ENCODE data around the gene FAM3D.
"Not testable (repeated sequence)": the region's sequence is repeated elsewhere in the genome, so short reads cannot be mapped to it uniquely, and the experiment has no call there.

Gene FAM3D

DNA sequence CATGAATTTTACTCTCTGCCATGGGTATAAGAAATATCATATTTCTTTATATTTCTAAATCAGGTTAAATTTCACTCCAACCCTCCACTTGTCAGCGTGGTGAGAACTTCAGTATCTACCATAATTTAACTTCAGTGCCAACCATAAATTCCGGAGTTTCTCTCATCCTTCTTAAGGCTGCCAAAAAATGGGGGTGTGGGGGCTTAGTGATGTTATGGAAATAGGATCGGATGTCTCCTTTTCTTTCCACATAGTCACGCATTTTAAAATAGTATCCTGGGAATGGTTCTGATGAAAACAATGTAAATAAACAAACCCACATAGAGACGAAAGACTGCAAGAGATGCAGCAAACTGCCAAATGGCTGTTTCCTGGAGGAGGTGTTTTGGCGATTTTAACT, 12.9 kb upstream of the FAM3D start:
- TF ChIP-seq, protein P1, sequence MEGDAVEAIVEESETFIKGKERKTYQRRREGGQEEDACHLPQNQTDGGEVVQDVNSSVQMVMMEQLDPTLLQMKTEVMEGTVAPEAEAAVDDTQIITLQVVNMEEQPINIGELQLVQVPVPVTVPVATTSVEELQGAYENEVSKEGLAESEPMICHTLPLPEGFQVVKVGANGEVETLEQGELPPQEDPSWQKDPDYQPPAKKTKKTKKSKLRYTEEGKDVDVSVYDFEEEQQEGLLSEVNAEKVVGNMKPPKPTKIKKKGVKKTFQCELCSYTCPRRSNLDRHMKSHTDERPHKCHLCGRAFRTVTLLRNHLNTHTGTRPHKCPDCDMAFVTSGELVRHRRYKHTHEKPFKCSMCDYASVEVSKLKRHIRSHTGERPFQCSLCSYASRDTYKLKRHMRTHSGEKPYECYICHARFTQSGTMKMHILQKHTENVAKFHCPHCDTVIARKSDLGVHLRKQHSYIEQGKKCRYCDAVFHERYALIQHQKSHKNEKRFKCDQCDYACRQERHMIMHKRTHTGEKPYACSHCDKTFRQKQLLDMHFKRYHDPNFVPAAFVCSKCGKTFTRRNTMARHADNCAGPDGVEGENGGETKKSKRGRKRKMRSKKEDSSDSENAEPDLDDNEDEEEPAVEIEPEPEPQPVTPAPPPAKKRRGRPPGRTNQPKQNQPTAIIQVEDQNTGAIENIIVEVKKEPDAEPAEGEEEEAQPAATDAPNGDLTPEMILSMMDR (IDR thresholded peaks at IDR 0.05; ENCODE audit: low read depth, low read length): no peak
- H3K9me3 ChIP-seq: no peaks in the 10 kb centered on the region
- no peaks in the 10 kb centered on the region for H3K4me1 ChIP-seq
- no peak for DNase-seq
- no peaks in the 10 kb centered on the region for H3K36me3 ChIP-seq
- no peaks in the 10 kb centered on the region for H3K27me3 ChIP-seq
- H3K4me3 ChIP-seq (ENCODE audit: low read depth, low read length): no peak overlapping the region

DNA sequence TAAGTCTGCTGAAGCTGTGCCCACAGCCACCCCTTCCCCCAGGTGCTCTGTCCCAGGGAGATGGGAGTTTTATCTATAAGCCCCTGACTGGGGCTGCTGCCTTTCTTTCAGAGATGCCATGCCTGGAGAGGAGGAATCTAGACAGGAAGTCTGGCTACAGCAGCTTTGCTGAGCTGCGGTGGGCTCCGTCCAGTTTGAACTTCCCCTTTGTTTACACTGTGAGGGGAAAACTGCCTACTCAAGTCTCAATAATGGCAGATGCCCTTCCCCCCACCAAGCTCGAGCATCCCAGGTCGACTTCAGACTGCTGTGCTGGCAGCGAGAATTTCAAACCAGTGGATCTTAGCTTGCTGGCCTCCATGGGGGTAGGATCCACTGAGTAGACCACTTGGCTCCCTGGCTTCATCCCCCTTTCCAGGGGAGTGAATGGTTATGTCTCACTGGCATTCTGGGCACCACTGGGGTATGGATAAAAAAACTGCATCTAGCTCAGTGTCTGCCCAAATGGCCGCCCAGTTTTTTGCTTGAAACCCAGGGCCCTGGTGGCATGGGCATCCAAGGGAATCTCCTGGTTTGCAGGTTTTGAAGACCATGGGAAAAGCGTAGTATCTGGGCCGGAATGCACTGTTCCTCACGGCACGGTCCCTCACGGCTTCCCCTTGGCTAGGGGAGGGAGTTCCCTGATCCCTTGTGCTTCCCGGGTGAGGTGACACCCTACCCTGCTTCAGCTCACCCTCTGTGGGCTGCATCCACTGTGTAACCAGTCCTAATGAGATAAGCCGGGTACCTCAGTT, 11.8 kb upstream of the FAM3D start:
- H3K9me3 ChIP-seq; H3K36me3 ChIP-seq; H3K4me1 ChIP-seq; H3K4me3 ChIP-seq (ENCODE audit: low read depth, low read length); H3K27me3 ChIP-seq; DNase-seq: not testable (repeated sequence)

DNA sequence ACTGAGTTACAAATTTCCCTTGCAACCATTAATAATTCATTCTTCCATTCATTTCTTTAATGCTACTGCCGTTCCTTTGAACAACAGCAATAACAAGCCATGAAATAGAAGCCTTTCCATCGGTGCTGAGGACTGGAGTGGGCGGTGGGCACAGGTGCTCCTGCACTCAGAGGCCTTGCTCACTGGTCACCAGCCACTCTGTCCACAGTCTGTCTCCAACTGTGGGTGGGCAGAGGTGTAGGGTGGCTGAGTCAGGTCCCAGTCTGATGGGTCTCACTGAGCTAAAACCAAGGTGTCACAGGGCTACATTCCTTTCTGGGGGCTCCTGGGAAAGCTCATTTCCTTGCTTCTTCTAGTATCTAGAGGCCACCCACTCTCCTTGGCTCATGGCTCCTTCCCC, 6.3 kb upstream of the FAM3D start:
- Histone ChIP-seq H3K9me3 (no peaks in the 10 kb centered on the region), H3K4me1 (no peaks in the 10 kb centered on the region), H3K4me3 (ENCODE audit: low read depth, low read length) (no peak overlapping the region), H3K36me3 (no peaks in the 10 kb centered on the region), H3K27me3 (no peaks in the 10 kb centered on the region)
- TF ChIP-seq, protein P1 (IDR thresholded peaks at IDR 0.05; ENCODE audit: low read depth, low read length): no peak
- no peak for DNase-seq

DNA sequence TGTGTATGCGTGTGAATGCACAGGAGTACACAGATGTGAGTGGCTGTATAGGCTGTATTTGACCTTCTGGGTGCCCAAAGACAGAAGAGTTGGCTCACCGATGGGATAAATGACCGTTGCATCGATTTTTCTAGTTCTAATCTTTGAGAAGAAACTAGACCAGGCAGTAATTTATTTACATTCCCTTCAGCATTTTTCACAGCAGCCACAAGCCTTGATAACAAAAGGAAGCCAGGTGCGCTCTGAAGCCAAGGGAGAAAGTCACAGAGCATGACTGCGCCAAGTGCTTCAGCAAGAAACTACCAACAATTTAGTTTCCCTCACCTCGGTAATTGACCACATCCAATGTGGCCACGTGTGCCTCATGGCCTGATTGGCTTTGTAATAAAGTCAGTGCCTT, 5.9 kb upstream of the FAM3D start:
- Histone ChIP-seq H3K4me3 (ENCODE audit: low read depth, low read length) (no peak overlapping the region), H3K27me3 (no peaks in the 10 kb centered on the region), H3K4me1 (no peaks in the 10 kb centered on the region), H3K9me3 (no peaks in the 10 kb centered on the region), H3K36me3 (no peaks in the 10 kb centered on the region)
- DNase-seq: no peak
- TF ChIP-seq, protein P1 (IDR thresholded peaks at IDR 0.05; ENCODE audit: low read depth, low read length): no peak

DNA sequence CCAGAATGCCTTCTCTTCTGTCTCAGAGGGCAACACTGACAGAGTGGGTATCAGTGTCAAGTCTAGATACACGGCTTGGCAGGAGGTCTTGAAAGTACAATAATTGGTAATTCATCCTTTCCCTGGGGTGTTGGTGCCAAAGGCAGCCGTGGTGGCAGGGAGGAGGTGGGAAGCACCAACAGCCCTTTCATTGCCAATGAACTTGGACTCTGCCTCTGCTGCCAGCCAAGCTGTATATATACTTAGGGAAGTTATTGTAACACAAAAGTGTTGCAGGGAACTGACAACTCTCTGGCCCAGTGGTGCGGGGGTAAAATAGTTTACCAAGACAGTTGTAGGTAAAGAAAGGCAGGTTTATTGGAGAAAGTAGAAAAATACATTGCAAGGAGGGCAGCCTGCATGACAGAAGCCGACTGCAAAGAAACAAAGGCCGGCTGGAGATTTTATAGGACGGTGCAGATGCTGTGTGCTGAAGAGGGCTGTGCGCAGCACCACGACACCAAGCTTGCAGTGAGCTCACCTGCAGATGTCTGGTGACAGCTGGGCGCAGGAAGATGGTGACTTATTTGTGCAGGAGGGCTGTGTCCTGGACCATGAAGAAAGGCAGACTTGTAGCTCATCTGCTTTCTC, 4.0 kb upstream of the FAM3D start:
- H3K36me3 ChIP-seq: no peaks in the 10 kb centered on the region
- no peaks in the 10 kb centered on the region for H3K27me3 ChIP-seq
- TF ChIP-seq, protein P1 (IDR thresholded peaks at IDR 0.05; ENCODE audit: low read depth, low read length): no peak
- H3K9me3 ChIP-seq: no peaks in the 10 kb centered on the region
- no peak for DNase-seq
- no peak overlapping the region for H3K4me3 ChIP-seq (ENCODE audit: low read depth, low read length)
- no peaks in the 10 kb centered on the region for H3K4me1 ChIP-seq

DNA sequence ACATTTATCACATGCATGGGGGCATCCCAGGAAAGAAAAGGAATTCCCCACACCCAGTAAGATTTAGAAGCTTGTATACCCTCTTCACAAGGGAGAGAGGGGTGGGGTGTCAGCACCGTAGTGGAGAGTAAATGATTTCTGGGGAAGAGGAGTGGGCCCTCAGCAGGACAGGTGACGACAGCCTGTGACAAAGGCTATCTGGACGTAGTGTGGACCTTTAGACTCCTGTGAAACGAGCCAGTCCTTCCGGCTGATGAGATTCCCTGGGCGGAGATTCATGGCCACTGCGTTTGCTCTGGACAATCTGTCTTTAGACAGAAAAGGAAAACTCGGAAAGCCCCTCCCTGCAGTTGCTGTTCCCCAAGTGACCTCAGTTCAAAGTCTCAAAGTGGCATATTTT, 1.7 kb upstream of the FAM3D start:
- TF ChIP-seq, protein P1 (IDR thresholded peaks at IDR 0.05; ENCODE audit: low read depth, low read length): no peak
- H3K4me1 ChIP-seq: no peaks in the 10 kb centered on the region
- DNase-seq: no peak

More for the DNA sequence above, 1.7 kb upstream of the FAM3D start:
- H3K36me3 ChIP-seq: no peaks in the 10 kb centered on the region
- H3K4me3 ChIP-seq (ENCODE audit: low read depth, low read length): no peak overlapping the region
- no peaks in the 10 kb centered on the region for H3K27me3 ChIP-seq
- no peaks in the 10 kb centered on the region for H3K9me3 ChIP-seq
